WTC11 (cell line): Measurements from ENCODE around the gene ELFN2. TPM values are rescaled to one million over a fixed set of nuclear protein-coding genes. Genes with fewer than 3 reads are reported as not detected.
"Not testable (repeated sequence)": the region's sequence is repeated elsewhere in the genome, so short reads cannot be mapped to it uniquely, and the experiment has no call there.

Experiments used
- ATAC-seq: fragments of 200-7000 bp; cut with Tn5 transposase; 2 replicates; pipeline ENCODE4 v1.10.0; 2021; ENCODE audit warnings: mild to moderate bottlenecking, moderate library complexity
- CTCF ChIA-PET: fragments of 300-600 bp; sonication (Branson Sonifier 250); formaldehyde crosslinking; loops from one replicate; lab custom pipeline; 2021; ENCODE audit warnings: antibody characterized with exemption; lab: Charles Lee
- POLR2A ChIA-PET: fragments of 350-600 bp; sonication (Branson Sonifier 250); formaldehyde crosslinking; loops from one replicate; lab custom pipeline; 2021; ENCODE audit warnings: antibody characterized with exemption; lab: Charles Lee
- DNase-seq: peaks from one replicate; pipeline ENCODE4 v3.0.0; 2021; ENCODE audit warnings: low spot score
- H3K27ac Mint-ChIP-seq: 2 replicates; pipeline ENCODE4 v1.8.0; 2021; ENCODE audit warnings: mixed read lengths
- H3K27me3 Mint-ChIP-seq: 2 replicates; pipeline ENCODE4 v1.8.0; 2021; ENCODE audit warnings: low read depth, mild to moderate bottlenecking, moderate library complexity, mixed read lengths
- H3K36me3 Mint-ChIP-seq: 2 replicates; pipeline ENCODE4 v1.8.0; 2021; ENCODE audit warnings: mixed read lengths
- H3K4me1 Mint-ChIP-seq: 2 replicates; pipeline ENCODE4 v1.8.0; 2022; ENCODE audit warnings: mixed read lengths
- H3K4me3 Mint-ChIP-seq: 2 replicates; pipeline ENCODE4 v1.8.0; 2021; ENCODE audit warnings: mild to moderate bottlenecking, moderate library complexity, mixed read lengths
- H3K9me3 Mint-ChIP-seq: 2 replicates; pipeline ENCODE4 v1.8.0; 2021; ENCODE audit warnings: mixed read lengths
- FOXK1 ChIP-seq: sonication (generic); formaldehyde crosslinking; IDR thresholded peaks from 2 replicates; pipeline ENCODE4 v1.8.0; 2022; ENCODE audit warnings: mild to moderate bottlenecking, moderate library complexity, missing genetic modification reagents
- GTF2I ChIP-seq: fragments of 250-450 bp; sonication (Bioruptor Pico); conservative IDR thresholded peaks from 2 replicates; pipeline ENCODE4 v1.4.0; 2021; ENCODE audit warnings: mild to moderate bottlenecking
- KAT7 ChIP-seq: sonication (generic); formaldehyde crosslinking; IDR thresholded peaks from 2 replicates; pipeline ENCODE4 v1.8.1; 2023; ENCODE audit warnings: missing genetic modification reagents, mild to moderate bottlenecking, borderline replicate concordance
- NR2C2 ChIP-seq: sonication (generic); formaldehyde crosslinking; IDR thresholded peaks from 2 replicates; pipeline ENCODE4 v1.8.0; 2022; ENCODE audit warnings: mild to moderate bottlenecking, missing genetic modification reagents
- PRRX2 ChIP-seq: fragments of 250-450 bp; sonication (Bioruptor Pico); IDR thresholded peaks from 2 replicates; pipeline ENCODE4 v1.8.0; 2021; ENCODE audit warnings: mild to moderate bottlenecking
- SOX15 ChIP-seq: fragments of 250-450 bp; sonication (Bioruptor Pico); IDR thresholded peaks from 2 replicates; pipeline ENCODE4 v1.9.0; 2021; ENCODE audit warnings: mild to moderate bottlenecking
- SP1 ChIP-seq: sonication (generic); formaldehyde crosslinking; conservative IDR thresholded peaks from 2 replicates; pipeline ENCODE4 v1.8.1; 2022; ENCODE audit warnings: missing genetic modification reagents
- TCF7 ChIP-seq: sonication (generic); formaldehyde crosslinking; IDR thresholded peaks from 2 replicates; pipeline ENCODE4 v1.8.0; 2022; ENCODE audit warnings: mild to moderate bottlenecking, low read depth, missing genetic modification reagents, moderate library complexity
- TP53 ChIP-seq: sonication (generic); formaldehyde crosslinking; IDR thresholded peaks from 2 replicates; pipeline ENCODE4 v1.8.1; 2023; ENCODE audit warnings: mild to moderate bottlenecking, missing genetic modification reagents
- ZNF396 ChIP-seq: fragments of 250-450 bp; sonication (Bioruptor Pico); IDR thresholded peaks from 2 replicates; pipeline ENCODE4 v1.8.0; 2021; ENCODE audit warnings: mild to moderate bottlenecking, moderate library complexity, borderline replicate concordance
- ZNF416 ChIP-seq: fragments of 250-450 bp; sonication (Bioruptor Pico); IDR thresholded peaks from 2 replicates; pipeline ENCODE4 v1.9.0; 2021; ENCODE audit warnings: mild to moderate bottlenecking, inconsistent platforms
- total RNA-seq: library from RNA; stranded (reverse); gene quantifications from 3 replicates; pipeline ENCODE4 v1.2.3, GENCODE V29; 2021
- TF ChIP-seq, protein P1 (sequence below): sonication (generic); formaldehyde crosslinking; IDR thresholded peaks from 2 replicates; pipeline ENCODE4 v1.8.1; 2022; ENCODE audit warnings: missing genetic modification reagents, borderline replicate concordance
- TF ChIP-seq, protein P2 (sequence below): sonication (generic); formaldehyde crosslinking; IDR thresholded peaks from 2 replicates; pipeline ENCODE4 v1.8.0; 2022; ENCODE audit warnings: mild to moderate bottlenecking, missing genetic modification reagents
- TF ChIP-seq, protein P3 (sequence below): fragments of 250-450 bp; sonication (Bioruptor Pico); IDR thresholded peaks from 2 replicates; pipeline ENCODE4 v1.8.0; 2021; ENCODE audit warnings: mild to moderate bottlenecking
- TF ChIP-seq, protein P4 (sequence below): fragments of 250-450 bp; sonication (Bioruptor Pico); IDR thresholded peaks from 2 replicates; pipeline ENCODE4 v1.9.0; 2021; ENCODE audit warnings: mild to moderate bottlenecking
- TF ChIP-seq, protein P5 (sequence below): fragments of 250-450 bp; sonication (Bioruptor Pico); IDR thresholded peaks from 2 replicates; pipeline ENCODE4 v1.9.0; 2021; ENCODE audit warnings: mild to moderate bottlenecking
- TF ChIP-seq, protein P6 (sequence below): fragments of 250-450 bp; sonication (Bioruptor Pico); IDR thresholded peaks from 2 replicates; pipeline ENCODE4 v2.1.2; 2022; ENCODE audit warnings: mild to moderate bottlenecking, moderate library complexity
- TF ChIP-seq, protein P7 (sequence below): sonication (generic); formaldehyde crosslinking; IDR thresholded peaks from 2 replicates; pipeline ENCODE4 v1.8.1; 2023; ENCODE audit warnings: mild to moderate bottlenecking, missing genetic modification reagents, moderate library complexity

Gene ELFN2
- total RNA-seq, 1 experiment from 2014 or later: 0.87 TPM

DNA sequence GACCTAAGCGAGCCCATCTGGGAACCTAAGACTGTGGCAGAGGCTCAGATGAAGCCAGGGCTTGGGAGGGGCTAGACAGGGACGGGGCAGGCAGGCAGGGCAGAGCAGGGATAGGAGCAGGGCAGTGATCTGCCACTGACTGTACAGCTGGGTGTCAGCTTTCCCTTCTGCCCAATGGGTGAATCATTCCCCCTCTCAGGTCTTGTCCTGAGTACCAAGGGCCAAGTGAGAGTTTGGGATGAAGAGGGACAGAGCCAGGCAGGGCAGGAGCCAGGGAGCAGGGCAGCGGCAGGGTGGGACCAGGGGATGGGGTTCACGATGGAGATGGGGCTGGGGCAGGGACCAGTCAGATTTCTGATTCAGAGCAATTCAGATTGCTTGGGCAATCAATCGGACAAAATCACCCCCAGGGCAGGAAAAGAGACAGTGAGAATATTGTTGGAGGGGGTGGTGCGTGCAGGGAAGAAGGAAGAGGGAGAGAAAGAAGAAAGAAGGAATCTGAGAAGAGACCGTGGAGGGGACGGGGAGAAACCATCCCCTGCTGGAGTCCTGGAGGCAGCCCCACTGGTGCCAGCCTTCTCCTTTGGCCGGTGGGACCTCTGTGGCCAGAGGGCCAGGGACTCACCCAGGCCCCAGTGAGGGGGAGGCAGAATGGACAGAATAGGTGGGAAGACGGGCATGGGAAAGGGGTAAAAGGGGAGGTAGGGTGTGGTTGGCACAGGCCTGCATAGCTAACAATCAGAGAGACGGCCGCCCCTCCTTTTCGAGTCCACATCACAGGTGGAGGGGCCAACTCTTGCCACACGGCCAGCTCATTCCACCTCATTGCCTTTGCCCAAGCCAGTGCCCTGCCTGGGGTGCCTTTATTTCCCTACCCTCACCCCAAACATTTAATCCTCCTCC lies 97.8 kb downstream of the ELFN2 start (continued):
- no peak for TF ChIP-seq GTF2I (CRISPR knock-in tag)
- TF ChIP-seq, protein P1, sequence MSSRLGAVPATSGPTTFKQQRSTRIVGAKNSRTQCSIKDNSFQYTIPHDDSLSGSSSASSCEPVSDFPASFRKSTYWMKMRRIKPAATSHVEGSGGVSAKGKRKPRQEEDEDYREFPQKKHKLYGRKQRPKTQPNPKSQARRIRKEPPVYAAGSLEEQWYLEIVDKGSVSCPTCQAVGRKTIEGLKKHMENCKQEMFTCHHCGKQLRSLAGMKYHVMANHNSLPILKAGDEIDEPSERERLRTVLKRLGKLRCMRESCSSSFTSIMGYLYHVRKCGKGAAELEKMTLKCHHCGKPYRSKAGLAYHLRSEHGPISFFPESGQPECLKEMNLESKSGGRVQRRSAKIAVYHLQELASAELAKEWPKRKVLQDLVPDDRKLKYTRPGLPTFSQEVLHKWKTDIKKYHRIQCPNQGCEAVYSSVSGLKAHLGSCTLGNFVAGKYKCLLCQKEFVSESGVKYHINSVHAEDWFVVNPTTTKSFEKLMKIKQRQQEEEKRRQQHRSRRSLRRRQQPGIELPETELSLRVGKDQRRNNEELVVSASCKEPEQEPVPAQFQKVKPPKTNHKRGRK: no peak
- TF ChIP-seq SP1 (CRISPR knock-in tag): no peak
- TF ChIP-seq PRRX2 (CRISPR knock-in tag): no peak
- no peak for TF ChIP-seq ZNF396 (CRISPR knock-in tag)
- no peak for TF ChIP-seq NR2C2
- TF ChIP-seq, protein P2, sequence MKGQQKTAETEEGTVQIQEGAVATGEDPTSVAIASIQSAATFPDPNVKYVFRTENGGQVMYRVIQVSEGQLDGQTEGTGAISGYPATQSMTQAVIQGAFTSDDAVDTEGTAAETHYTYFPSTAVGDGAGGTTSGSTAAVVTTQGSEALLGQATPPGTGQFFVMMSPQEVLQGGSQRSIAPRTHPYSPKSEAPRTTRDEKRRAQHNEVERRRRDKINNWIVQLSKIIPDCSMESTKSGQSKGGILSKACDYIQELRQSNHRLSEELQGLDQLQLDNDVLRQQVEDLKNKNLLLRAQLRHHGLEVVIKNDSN (CRISPR knock-in tag): no peak
- TF ChIP-seq, all 79 proteins: peak for 0

DNA sequence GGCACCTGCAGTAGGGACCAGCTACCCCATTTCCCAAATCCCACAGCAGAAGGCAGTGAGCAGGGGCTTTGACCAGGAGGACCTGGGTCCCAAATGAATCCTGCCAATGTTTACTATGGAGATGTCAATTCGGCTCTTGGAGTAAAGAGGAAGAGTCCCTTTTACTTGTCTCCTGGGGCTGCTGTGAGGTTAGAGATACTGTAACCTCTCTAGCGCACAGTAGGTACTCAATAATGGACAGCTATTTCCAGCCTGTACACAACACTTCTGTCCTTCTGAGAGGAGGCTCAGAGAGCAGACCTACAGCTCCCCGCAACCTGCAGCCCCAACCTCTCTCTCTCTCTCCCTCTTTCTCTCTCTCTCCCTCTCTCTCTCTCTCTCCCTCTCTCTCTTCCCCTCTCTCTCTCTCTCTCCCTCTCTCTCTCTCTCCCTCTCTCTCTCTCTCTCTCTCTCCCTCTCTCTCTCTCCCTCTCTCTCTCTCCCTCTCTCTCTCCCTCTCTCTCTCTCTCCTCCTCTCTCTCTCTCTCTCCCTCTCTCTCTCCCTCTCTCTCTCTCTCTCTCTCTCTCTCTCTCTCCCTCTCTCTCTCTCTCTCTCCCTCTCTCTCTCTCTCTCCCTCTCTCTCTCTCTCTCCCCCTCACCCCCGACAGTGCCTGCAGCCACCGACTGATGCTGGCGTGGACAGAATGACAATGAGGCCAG lies 98.6 kb downstream of the ELFN2 start:
- H3K4me1 Mint-ChIP-seq: peaks cover 30% of the 10 kb centered on the region
- ATAC-seq, H3K9me3 Mint-ChIP-seq, H3K4me3 Mint-ChIP-seq, POLR2A ChIA-PET, H3K36me3 Mint-ChIP-seq, H3K27ac Mint-ChIP-seq, DNase-seq: not testable (repeated sequence)
- H3K27me3 Mint-ChIP-seq: peaks cover 45% of the 10 kb centered on the region
- CTCF ChIA-PET: interaction anchor here (0.7 to 1.2 kb wide), 5 partner anchors 11 to 157 kb away, joined by 3 to 4 read pairs (median 3); no protein-coding TSS in a partner anchor

DNA sequence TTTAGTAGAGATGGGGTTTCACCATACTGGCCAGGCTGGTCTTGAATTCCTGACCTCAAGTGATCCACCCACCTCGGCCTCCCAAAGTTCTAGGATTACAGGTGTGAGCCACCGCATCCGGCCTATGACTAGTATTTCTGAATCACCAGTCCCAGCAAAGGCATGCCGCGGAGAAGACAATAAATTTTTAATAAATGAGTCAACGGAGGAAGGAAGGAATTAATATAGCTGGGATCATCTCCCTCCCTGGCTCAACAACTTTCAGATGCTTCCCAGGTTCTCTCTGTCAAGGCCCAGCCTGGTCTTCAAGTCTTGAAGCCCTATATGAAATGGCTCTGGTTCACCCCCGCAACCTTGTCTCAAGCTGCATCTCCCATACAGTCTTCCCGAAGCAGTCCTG lies 99.3 kb downstream of the ELFN2 start:
- Mint-ChIP-seq H3K4me3 (no peak overlapping the region), H3K27me3 (peaks cover 51% of the 10 kb centered on the region), H3K27ac (no peak overlapping the region), H3K9me3 (no peaks in the 10 kb centered on the region), H3K36me3 (no peaks in the 10 kb centered on the region), H3K4me1 (peaks cover 32% of the 10 kb centered on the region)
- TF ChIP-seq KAT7 (CRISPR knock-in tag) (no peak), TCF7 (CRISPR knock-in tag) (no peak), ZNF416 (CRISPR knock-in tag) (no peak), PRRX2 (CRISPR knock-in tag) (no peak), TP53 (CRISPR knock-in tag) (no peak), SOX15 (CRISPR knock-in tag) (no peak), FOXK1 (CRISPR knock-in tag) (no peak)
- TF ChIP-seq, protein P3, sequence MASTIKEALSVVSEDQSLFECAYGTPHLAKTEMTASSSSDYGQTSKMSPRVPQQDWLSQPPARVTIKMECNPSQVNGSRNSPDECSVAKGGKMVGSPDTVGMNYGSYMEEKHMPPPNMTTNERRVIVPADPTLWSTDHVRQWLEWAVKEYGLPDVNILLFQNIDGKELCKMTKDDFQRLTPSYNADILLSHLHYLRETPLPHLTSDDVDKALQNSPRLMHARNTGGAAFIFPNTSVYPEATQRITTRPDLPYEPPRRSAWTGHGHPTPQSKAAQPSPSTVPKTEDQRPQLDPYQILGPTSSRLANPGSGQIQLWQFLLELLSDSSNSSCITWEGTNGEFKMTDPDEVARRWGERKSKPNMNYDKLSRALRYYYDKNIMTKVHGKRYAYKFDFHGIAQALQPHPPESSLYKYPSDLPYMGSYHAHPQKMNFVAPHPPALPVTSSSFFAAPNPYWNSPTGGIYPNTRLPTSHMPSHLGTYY (CRISPR knock-in tag): no peak
- TF ChIP-seq, protein P4, sequence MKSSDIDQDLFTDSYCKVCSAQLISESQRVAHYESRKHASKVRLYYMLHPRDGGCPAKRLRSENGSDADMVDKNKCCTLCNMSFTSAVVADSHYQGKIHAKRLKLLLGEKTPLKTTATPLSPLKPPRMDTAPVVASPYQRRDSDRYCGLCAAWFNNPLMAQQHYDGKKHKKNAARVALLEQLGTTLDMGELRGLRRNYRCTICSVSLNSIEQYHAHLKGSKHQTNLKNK: no peak
- TF ChIP-seq, protein P5, sequence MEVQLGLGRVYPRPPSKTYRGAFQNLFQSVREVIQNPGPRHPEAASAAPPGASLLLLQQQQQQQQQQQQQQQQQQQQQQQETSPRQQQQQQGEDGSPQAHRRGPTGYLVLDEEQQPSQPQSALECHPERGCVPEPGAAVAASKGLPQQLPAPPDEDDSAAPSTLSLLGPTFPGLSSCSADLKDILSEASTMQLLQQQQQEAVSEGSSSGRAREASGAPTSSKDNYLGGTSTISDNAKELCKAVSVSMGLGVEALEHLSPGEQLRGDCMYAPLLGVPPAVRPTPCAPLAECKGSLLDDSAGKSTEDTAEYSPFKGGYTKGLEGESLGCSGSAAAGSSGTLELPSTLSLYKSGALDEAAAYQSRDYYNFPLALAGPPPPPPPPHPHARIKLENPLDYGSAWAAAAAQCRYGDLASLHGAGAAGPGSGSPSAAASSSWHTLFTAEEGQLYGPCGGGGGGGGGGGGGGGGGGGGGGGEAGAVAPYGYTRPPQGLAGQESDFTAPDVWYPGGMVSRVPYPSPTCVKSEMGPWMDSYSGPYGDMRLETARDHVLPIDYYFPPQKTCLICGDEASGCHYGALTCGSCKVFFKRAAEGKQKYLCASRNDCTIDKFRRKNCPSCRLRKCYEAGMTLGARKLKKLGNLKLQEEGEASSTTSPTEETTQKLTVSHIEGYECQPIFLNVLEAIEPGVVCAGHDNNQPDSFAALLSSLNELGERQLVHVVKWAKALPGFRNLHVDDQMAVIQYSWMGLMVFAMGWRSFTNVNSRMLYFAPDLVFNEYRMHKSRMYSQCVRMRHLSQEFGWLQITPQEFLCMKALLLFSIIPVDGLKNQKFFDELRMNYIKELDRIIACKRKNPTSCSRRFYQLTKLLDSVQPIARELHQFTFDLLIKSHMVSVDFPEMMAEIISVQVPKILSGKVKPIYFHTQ (CRISPR knock-in tag): no peak
- TF ChIP-seq, protein P6, sequence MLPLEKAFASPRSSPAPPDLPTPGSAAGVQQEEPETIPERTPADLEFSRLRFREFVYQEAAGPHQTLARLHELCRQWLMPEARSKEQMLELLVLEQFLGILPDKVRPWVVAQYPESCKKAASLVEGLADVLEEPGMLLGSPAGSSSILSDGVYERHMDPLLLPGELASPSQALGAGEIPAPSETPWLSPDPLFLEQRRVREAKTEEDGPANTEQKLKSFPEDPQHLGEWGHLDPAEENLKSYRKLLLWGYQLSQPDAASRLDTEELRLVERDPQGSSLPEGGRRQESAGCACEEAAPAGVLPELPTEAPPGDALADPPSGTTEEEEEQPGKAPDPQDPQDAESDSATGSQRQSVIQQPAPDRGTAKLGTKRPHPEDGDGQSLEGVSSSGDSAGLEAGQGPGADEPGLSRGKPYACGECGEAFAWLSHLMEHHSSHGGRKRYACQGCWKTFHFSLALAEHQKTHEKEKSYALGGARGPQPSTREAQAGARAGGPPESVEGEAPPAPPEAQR (CRISPR knock-in tag): no peak
- TF ChIP-seq, protein P7, sequence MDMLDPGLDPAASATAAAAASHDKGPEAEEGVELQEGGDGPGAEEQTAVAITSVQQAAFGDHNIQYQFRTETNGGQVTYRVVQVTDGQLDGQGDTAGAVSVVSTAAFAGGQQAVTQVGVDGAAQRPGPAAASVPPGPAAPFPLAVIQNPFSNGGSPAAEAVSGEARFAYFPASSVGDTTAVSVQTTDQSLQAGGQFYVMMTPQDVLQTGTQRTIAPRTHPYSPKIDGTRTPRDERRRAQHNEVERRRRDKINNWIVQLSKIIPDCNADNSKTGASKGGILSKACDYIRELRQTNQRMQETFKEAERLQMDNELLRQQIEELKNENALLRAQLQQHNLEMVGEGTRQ (CRISPR knock-in tag): no peak
- ChIA-PET CTCF (interaction anchor here (0.7 to 1.2 kb wide), 5 partner anchors 10 to 158 kb away, joined by 3 to 4 read pairs (median 3); no protein-coding TSS in a partner anchor), POLR2A (no interaction called here)
- ATAC-seq: no peak
- DNase-seq: no peak
